Spleen (tissue), 11 donors: Measurements from ENCODE around the gene ITPKB. TPM values are rescaled to one million over a fixed set of nuclear protein-coding genes. Genes with fewer than 3 reads are reported as not detected.

Source experiments
- DNase-seq: peaks from one replicate; pipeline ENCODE4 v3.0.0-alpha.2; 2020
- H3K27ac ChIP-seq, 8 donors: fragments of 200-600 bp; sonication (generic) in 7 of 8; 1 replicate in 4 of 8; 2 replicates in 4 of 8; pipeline versions ENCODE4 v1.5.0 to v1.8.0; 2016 to 2021; ENCODE audit warnings: inconsistent platforms in 4 of 8, mild to moderate bottlenecking in 4 of 8, moderate library complexity in 1 of 8
- H3K27me3 ChIP-seq, 7 donors: fragments of 200-600 bp; sonication (generic) in 6 of 7; replicated peaks in 1 of 7; 1 replicate in 4 of 7; 2 replicates in 3 of 7; pipeline versions ENCODE4 v1.5.0 to v1.8.0; 2016 to 2021; ENCODE audit warnings: inconsistent platforms in 3 of 7, mild to moderate bottlenecking in 1 of 7
- H3K36me3 ChIP-seq, 6 donors: fragments of 200-600 bp; sonication (generic) in 5 of 6; 1 replicate in 4 of 6; 2 replicates in 2 of 6; pipeline versions ENCODE4 v1.5.0 to v1.8.0; 2016 to 2021; ENCODE audit warnings: inconsistent platforms in 2 of 6
- H3K4me1 ChIP-seq, 6 donors: fragments of 200-600 bp; sonication (generic) in 5 of 6; 1 replicate in 3 of 6; 2 replicates in 3 of 6; pipeline versions ENCODE4 v1.5.0 to v1.8.0; 2016 to 2021; ENCODE audit warnings: inconsistent platforms in 3 of 6
- H3K4me3 ChIP-seq, 8 donors: fragments of 200-600 bp; sonication (generic) in 7 of 8; 1 replicate in 4 of 8; 2 replicates in 4 of 8; pipeline versions ENCODE4 v1.5.0 to v1.8.0; 2016 to 2021; ENCODE audit warnings: inconsistent platforms in 4 of 8, mild to moderate bottlenecking in 4 of 8, moderate library complexity in 2 of 8
- H3K9me3 ChIP-seq, 8 donors: fragments of 200-600 bp; sonication (generic) in 7 of 8; 1 replicate in 4 of 8; 2 replicates in 4 of 8; pipeline versions ENCODE4 v1.5.0 to v1.8.0; 2016 to 2021; ENCODE audit warnings: inconsistent platforms in 4 of 8
- CTCF ChIP-seq, 11 experiments: fragments of 200-600 bp in 7 of 11; fragments of 450-650 bp in 4 of 11; sonication (generic) in 4 of 11; IDR thresholded peaks in 8 of 11; conservative IDR thresholded peaks in 3 of 11; 1 replicate in 7 of 11; 2 replicates in 4 of 11; pipeline versions ENCODE4 v1.4.0 to v1.8.0; 2016 to 2021; ENCODE audit warnings: antibody characterized with exemption in 11 of 11, inconsistent platforms in 4 of 11, mild to moderate bottlenecking in 1 of 11
- POLR2A ChIP-seq, 3 donors: fragments of 450-650 bp; IDR thresholded peaks; one replicate each; pipeline ENCODE4 v1.5.1; 2017; ENCODE audit warnings: antibody characterized with exemption in 3 of 3, mild to moderate bottlenecking in 1 of 3
- POLR2AphosphoS5 ChIP-seq, 3 donors: sonication (generic); formaldehyde crosslinking; IDR thresholded peaks; one replicate each; pipeline ENCODE4 v1.5.1; 2017; ENCODE audit warnings: antibody characterized with exemption in 3 of 3
- WGBS, 5 donors: extraction: QIAGEN DNeasy Blood & Tissue Kit in 3 of 5; methylation state at CpG; one replicate each; pipeline versions ENCODE4 v1.1.5 to v1.1.7; 2013 to 2018; 5-methylcytosine and 5-hydroxymethylcytosine counted together
- intact Hi-C: fragments of 100-400 bp; cut with DNase I; formaldehyde crosslinking; loops from one replicate; pipeline ENCODE4 v1.15.0; 2023; ENCODE audit warnings: low total_unique reads
- polyA plus RNA-seq, 3 donors: library from polyadenylated mRNA; stranded (reverse); fragments of 200-250 nt; gene quantifications; one replicate each; pipeline ENCODE4 v1.2.1, GENCODE V29; 2013
- total RNA-seq, 7 donors: library from RNA; depleted of rRNA in 3 of 7; stranded (reverse); fragments of >200 nt in 3 of 7; fragmentation: NEBNext Ultra II Directional in 4 of 7; extraction: Animal tissue kit (Norgen Biotek cat#: 25700) in 4 of 7; gene quantifications; one replicate each; pipeline versions ENCODE4 v1.1.0 to v1.2.1, GENCODE V29; 2016 to 2021
- donor health status: healthy with polysubstance abuse.
- donor health status: DM: no; HTN: no; CAD: no; lungs with moderate emphysema.
- donor health status: DM: no; HTN: no; CAD: no.
- donor health status: Bipolar disorder and iron deficiency.
- donor health status: healthy.
- donor health status: DM: no; HTN: no; CAD: no.
- donor health status: DM: yes; HTN: yes; CAD: no.

Gene ITPKB
- total and polyA plus RNA-seq, 10 donors: 8.5 to 74.6 (median 59.6) TPM

GRCh38 chr1:226761322-226761721 lies 22.2 kb upstream of the ITPKB start:
- DNase-seq: no peak
- H3K4me3 ChIP-seq: no peak overlapping the region
- intact Hi-C loops: no loop called here
- no peaks in the 10 kb centered on the region for H3K36me3 ChIP-seq
- H3K27me3 ChIP-seq: peaks cover 0 to 7% (median 0%) of the 10 kb centered on the region in 7 donors
- WGBS, 5 donors: 44 to 56% (median 52%) methylated on average over 1 of the region's 1 CpG
- H3K27ac ChIP-seq: no peak overlapping the region
- H3K4me1 ChIP-seq: peaks cover 0 to 4% (median 0%) of the 10 kb centered on the region in 6 donors
- TF ChIP-seq CTCF (IDR thresholded peaks at IDR 0.05 in 8 of 11, conservative IDR thresholded peaks at IDR 0.05 in 3 of 11): no peak
- TF ChIP-seq POLR2AphosphoS5 (IDR thresholded peaks at IDR 0.05): no peak
- no peak for TF ChIP-seq POLR2A (IDR thresholded peaks at IDR 0.05)
- no peaks in the 10 kb centered on the region for H3K9me3 ChIP-seq

- TF ChIP-seq POLR2A (IDR thresholded peaks at IDR 0.05) (no peak), CTCF (IDR thresholded peaks at IDR 0.05 in 8 of 11, conservative IDR thresholded peaks at IDR 0.05 in 3 of 11) (no peak), POLR2AphosphoS5 (IDR thresholded peaks at IDR 0.05) (no peak)
- Histone ChIP-seq H3K27me3 (no peaks in the 10 kb centered on the region), H3K4me1 (peaks cover 0 to 4% (median 0%) of the 10 kb centered on the region in 6 donors), H3K36me3 (no peaks in the 10 kb centered on the region), H3K4me3 (no peak overlapping the region), H3K27ac (no peak overlapping the region), H3K9me3 (no peaks in the 10 kb centered on the region)
- WGBS, 5 donors: 77 to 91% (median 80%) methylated on average over 9 of the region's 9 CpGs
- DNase-seq: no peak
- intact Hi-C loops: no loop called here
Observed at GRCh38 chr1:226754793-226755533, 15.9 kb upstream of the ITPKB start.

GRCh38 chr1:226754097-226754496 lies 15.0 kb upstream of the ITPKB start:
- WGBS, 5 donors: 93 to 95% (median 94%) methylated on average over 7 of the region's 7 CpGs
- DNase-seq: no peak
- no peak for TF ChIP-seq POLR2AphosphoS5 (IDR thresholded peaks at IDR 0.05)
- TF ChIP-seq POLR2A (IDR thresholded peaks at IDR 0.05): no peak
- no peak for TF ChIP-seq CTCF (IDR thresholded peaks at IDR 0.05 in 8 of 11, conservative IDR thresholded peaks at IDR 0.05 in 3 of 11)

GRCh38 chr1:226751703-226752102 lies 12.6 kb upstream of the ITPKB start:
- Histone ChIP-seq H3K9me3 (no peaks in the 10 kb centered on the region), H3K4me1 (peaks cover 0 to 10% (median 0%) of the 10 kb centered on the region in 6 donors), H3K36me3 (no peaks in the 10 kb centered on the region), H3K27ac (no peak overlapping the region), H3K27me3 (no peaks in the 10 kb centered on the region), H3K4me3 (no peak overlapping the region)
- no peak for TF ChIP-seq POLR2AphosphoS5 (IDR thresholded peaks at IDR 0.05)
- no peak for TF ChIP-seq CTCF (IDR thresholded peaks at IDR 0.05 in 8 of 11, conservative IDR thresholded peaks at IDR 0.05 in 3 of 11)
- no peak for TF ChIP-seq POLR2A (IDR thresholded peaks at IDR 0.05)
- DNase-seq: no peak
- intact Hi-C loops: no loop called here
- WGBS, 5 donors: 83 to 97% (median 88%) methylated on average over 3 of the region's 3 CpGs

More at GRCh38 chr1:226754097-226754496, 15.0 kb upstream of the ITPKB start:
- no peak overlapping the region for H3K4me3 ChIP-seq
- H3K36me3 ChIP-seq: no peaks in the 10 kb centered on the region
- intact Hi-C loops: no loop called here
- no peaks in the 10 kb centered on the region for H3K27me3 ChIP-seq
- no peak overlapping the region for H3K27ac ChIP-seq
- peaks cover 0 to 10% (median 0%) of the 10 kb centered on the region in 6 donors for H3K4me1 ChIP-seq
- no peaks in the 10 kb centered on the region for H3K9me3 ChIP-seq
